HepG2 (cell line): ENCODE data around the gene CCDC88C.

Experiments used
- BRF2 ChIP-seq: sonication (generic); formaldehyde crosslinking; IDR thresholded peaks from 2 replicates; pipeline ENCODE4 v1.8.1; 2022; ENCODE audit warnings: mild to moderate bottlenecking, missing genetic modification reagents
- CTCF ChIP-seq: sonication (generic); formaldehyde crosslinking; IDR thresholded peaks from 2 replicates; pipeline ENCODE4 v1.5.0; 2020; ENCODE audit warnings: mild to moderate bottlenecking, missing genetic modification reagents, moderate library complexity
- HMGXB3 ChIP-seq: sonication (generic); formaldehyde crosslinking; IDR thresholded peaks from 2 replicates; pipeline ENCODE4 v1.4.0; 2020; ENCODE audit warnings: missing genetic modification reagents, borderline replicate concordance
- POLR2AphosphoS5 ChIP-seq: IDR thresholded peaks from 2 replicates; pipeline ENCODE4 v1.6.1; 2012; ENCODE audit warnings: low read depth, low read length
- PRDM4 ChIP-seq: sonication (generic); formaldehyde crosslinking; IDR thresholded peaks from 2 replicates; pipeline ENCODE4 v1.9.0; 2021; ENCODE audit warnings: missing genetic modification reagents, borderline replicate concordance
- RBFOX2 ChIP-seq: fragments of 200-400 bp; formaldehyde crosslinking; IDR thresholded peaks from 2 replicates; pipeline ENCODE4 v1.6.1; 2017; ENCODE audit warnings: low read depth, mild to moderate bottlenecking, low read length
- TAF1 ChIP-seq: sonication (generic); formaldehyde crosslinking; IDR thresholded peaks from 2 replicates; pipeline ENCODE4 v1.4.0; 2020; ENCODE audit warnings: missing genetic modification reagents
- TARDBP ChIP-seq: sonication (generic); formaldehyde crosslinking; IDR thresholded peaks from 2 replicates; pipeline ENCODE4 v1.8.0; 2022; ENCODE audit warnings: mild to moderate bottlenecking, missing genetic modification reagents
- TOPORS ChIP-seq: sonication (generic); formaldehyde crosslinking; IDR thresholded peaks from 2 replicates; pipeline ENCODE4 v1.8.0; 2023; ENCODE audit warnings: mild to moderate bottlenecking, missing genetic modification reagents
- YY1 ChIP-seq: IDR thresholded peaks from 2 replicates; pipeline ENCODE4 v1.6.1; 2011; ENCODE audit warnings: low read length, low read depth, moderate library complexity, mild to moderate bottlenecking; ENCODE audit not compliant: insufficient read depth, insufficient replicate concordance

GRCh38 chr14:91371990-91372375, 45.6 kb downstream of the CCDC88C start:
- TF ChIP-seq CTCF (CRISPR knock-in tag) (no peak), HMGXB3 (no peak), TARDBP (no peak), BRF2 (no peak), TAF1 (CRISPR knock-in tag) (no peak), TOPORS (CRISPR knock-in tag) (no peak), RBFOX2 (no peak), PRDM4 (CRISPR knock-in tag) (no peak), POLR2AphosphoS5 (no peak), YY1 (no peak)
